Osteoblast (primary cell): ENCODE measurements around the gene ANAPC16. TPM values are rescaled to one million over a fixed set of nuclear protein-coding genes. Genes with fewer than 3 reads are reported as not detected.
"Not testable (repeated sequence)": the region's sequence is repeated elsewhere in the genome, so short reads cannot be mapped to it uniquely, and the experiment has no call there.

Source experiments
- DNase-seq: peaks from one replicate; pipeline ENCODE4 v3.0.0; 2011; ENCODE audit warnings: low spot score, mixed read lengths; ENCODE audit not compliant: insufficient read length; ENCODE audit errors: missing footprints
- H2AFZ ChIP-seq: 2 replicates; pipeline ENCODE4 v1.6.0; 2011; ENCODE audit warnings: mild to moderate bottlenecking, low read length
- H3K27ac ChIP-seq: 2 replicates; pipeline ENCODE4 v1.5.1; 2011; ENCODE audit warnings: mild to moderate bottlenecking, low read depth, low read length, moderate library complexity
- H3K27me3 ChIP-seq: 2 replicates; pipeline ENCODE4 v1.6.0; 2012; ENCODE audit warnings: mild to moderate bottlenecking, control low read depth, inconsistent platforms, low read length, moderate library complexity; ENCODE audit not compliant: insufficient read depth
- H3K36me3 ChIP-seq: 2 replicates; pipeline ENCODE4 v1.5.1; 2011; ENCODE audit warnings: mild to moderate bottlenecking, low read length, control low read depth, moderate library complexity; ENCODE audit not compliant: insufficient read depth
- H3K4me1 ChIP-seq: 2 replicates; pipeline ENCODE4 v1.5.1; 2011; ENCODE audit warnings: mild to moderate bottlenecking, low read length, control low read depth, moderate library complexity; ENCODE audit not compliant: insufficient read depth
- H3K4me2 ChIP-seq: 2 replicates; pipeline ENCODE4 v1.6.0; 2011; ENCODE audit warnings: mild to moderate bottlenecking, low read length; ENCODE audit not compliant: insufficient read depth
- H3K4me3 ChIP-seq: fragments of 200-600 bp; sonication (generic); 3 replicates; pipeline ENCODE4 v1.5.1; 2012; ENCODE audit warnings: mild to moderate bottlenecking, low read length, inconsistent platforms; ENCODE audit not compliant: insufficient read depth
- H3K79me2 ChIP-seq: 2 replicates; pipeline ENCODE4 v1.6.0; 2012; ENCODE audit warnings: mild to moderate bottlenecking, low read length, control low read depth, inconsistent platforms; ENCODE audit not compliant: insufficient read depth
- H3K9me3 ChIP-seq: 2 replicates; pipeline ENCODE4 v1.5.1; 2011; ENCODE audit warnings: low read depth, low read length, control low read depth
- H4K20me1 ChIP-seq: 2 replicates; pipeline ENCODE4 v1.6.0; 2012; ENCODE audit warnings: mild to moderate bottlenecking, low read length, control low read depth; ENCODE audit not compliant: insufficient read depth
- total RNA-seq: library from RNA; depleted of rRNA; stranded (reverse); fragments of >200 nt; gene quantifications from 2 replicates; pipeline ENCODE4 v1.2.3, GENCODE V29; 2012
- TF ChIP-seq, protein P1 (sequence below): IDR thresholded peaks from 2 replicates; pipeline ENCODE4 v1.5.1; 2011; ENCODE audit warnings: mild to moderate bottlenecking, low read depth, low read length, moderate library complexity; ENCODE audit errors: extremely low read depth

ANAPC16 gene
- total RNA-seq, 1 donor: 50.7 TPM

DNA sequence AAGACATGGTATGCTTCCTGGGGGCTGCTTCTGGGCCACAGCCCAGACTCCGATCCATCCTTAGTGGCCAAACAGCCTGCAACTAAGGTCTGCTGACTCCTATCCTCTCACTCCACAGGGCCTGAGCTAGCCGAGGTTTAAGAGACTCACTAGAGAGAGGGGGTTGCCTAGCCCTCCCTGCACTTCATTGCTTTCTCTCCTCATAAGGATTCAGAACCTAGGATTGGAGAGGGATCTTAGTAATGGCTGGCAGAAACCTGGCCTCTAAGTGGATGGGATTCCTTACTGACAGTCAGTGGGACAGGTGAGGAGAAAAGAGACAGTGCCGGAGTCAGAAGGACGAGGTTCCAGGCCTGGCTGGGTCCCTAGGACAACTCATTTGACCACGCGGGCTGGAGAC, 49.7 kb downstream of the ANAPC16 start:
- no peak overlapping the region for H2AFZ ChIP-seq
- H3K4me2 ChIP-seq: no peak overlapping the region
- no peaks in the 10 kb centered on the region for H3K36me3 ChIP-seq
- no peaks in the 10 kb centered on the region for H3K9me3 ChIP-seq
- no peak overlapping the region for H3K27ac ChIP-seq
- peaks cover 8% of the 10 kb centered on the region for H3K4me1 ChIP-seq
- TF ChIP-seq, protein P1, sequence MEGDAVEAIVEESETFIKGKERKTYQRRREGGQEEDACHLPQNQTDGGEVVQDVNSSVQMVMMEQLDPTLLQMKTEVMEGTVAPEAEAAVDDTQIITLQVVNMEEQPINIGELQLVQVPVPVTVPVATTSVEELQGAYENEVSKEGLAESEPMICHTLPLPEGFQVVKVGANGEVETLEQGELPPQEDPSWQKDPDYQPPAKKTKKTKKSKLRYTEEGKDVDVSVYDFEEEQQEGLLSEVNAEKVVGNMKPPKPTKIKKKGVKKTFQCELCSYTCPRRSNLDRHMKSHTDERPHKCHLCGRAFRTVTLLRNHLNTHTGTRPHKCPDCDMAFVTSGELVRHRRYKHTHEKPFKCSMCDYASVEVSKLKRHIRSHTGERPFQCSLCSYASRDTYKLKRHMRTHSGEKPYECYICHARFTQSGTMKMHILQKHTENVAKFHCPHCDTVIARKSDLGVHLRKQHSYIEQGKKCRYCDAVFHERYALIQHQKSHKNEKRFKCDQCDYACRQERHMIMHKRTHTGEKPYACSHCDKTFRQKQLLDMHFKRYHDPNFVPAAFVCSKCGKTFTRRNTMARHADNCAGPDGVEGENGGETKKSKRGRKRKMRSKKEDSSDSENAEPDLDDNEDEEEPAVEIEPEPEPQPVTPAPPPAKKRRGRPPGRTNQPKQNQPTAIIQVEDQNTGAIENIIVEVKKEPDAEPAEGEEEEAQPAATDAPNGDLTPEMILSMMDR: no peak
- H3K79me2 ChIP-seq: no peaks in the 10 kb centered on the region
- H3K4me3 ChIP-seq: no peak overlapping the region
- no peaks in the 10 kb centered on the region for H3K27me3 ChIP-seq
- DNase-seq: no peak
- H4K20me1 ChIP-seq: no peaks in the 10 kb centered on the region

- Histone ChIP-seq H3K9me3 (no peaks in the 10 kb centered on the region), H3K27me3 (no peaks in the 10 kb centered on the region), H3K79me2 (no peaks in the 10 kb centered on the region), H3K36me3 (no peaks in the 10 kb centered on the region), H4K20me1 (no peaks in the 10 kb centered on the region), H3K4me1 (peaks cover 4% of the 10 kb centered on the region), H3K4me2 (no peak overlapping the region), H3K4me3 (no peak overlapping the region), H3K27ac (no peak overlapping the region), H2AFZ (no peak overlapping the region)
- DNase-seq: no peak
- TF ChIP-seq, protein P1: no peak
These were observed 50.4 kb downstream of the ANAPC16 start for GRCh38 chr10:72265990-72266865.

DNA sequence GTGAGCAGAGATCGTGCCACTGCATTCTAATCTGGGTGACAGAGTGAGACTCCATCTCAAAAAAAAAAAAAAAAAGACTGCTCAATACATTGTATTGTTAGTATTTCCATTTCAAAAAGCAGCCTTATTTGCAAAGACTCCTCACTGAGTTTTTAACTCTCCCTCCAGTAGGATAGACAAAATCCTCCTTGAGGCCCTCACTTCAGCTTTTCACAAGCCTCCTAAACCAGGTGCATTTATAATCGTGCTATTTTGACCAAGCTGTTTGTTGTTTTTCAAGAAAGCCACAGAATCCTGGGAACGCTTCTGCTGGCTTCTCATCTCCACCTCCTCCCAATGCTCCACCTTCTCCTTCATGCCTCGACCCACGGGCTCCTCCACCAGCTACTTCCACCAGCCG, 51.6 kb downstream of the ANAPC16 start:
- H3K27ac ChIP-seq: no peak overlapping the region
- H2AFZ ChIP-seq: no peak overlapping the region
- no peak overlapping the region for H3K4me3 ChIP-seq
- DNase-seq: no peak
- no peaks in the 10 kb centered on the region for H3K79me2 ChIP-seq
- H3K27me3 ChIP-seq: no peaks in the 10 kb centered on the region
- TF ChIP-seq, protein P1: no peak
- H3K36me3 ChIP-seq: no peaks in the 10 kb centered on the region
- no peak overlapping the region for H3K4me2 ChIP-seq
- H3K4me1 ChIP-seq: peaks cover 2% of the 10 kb centered on the region
- H3K9me3 ChIP-seq: no peaks in the 10 kb centered on the region
- H4K20me1 ChIP-seq: no peaks in the 10 kb centered on the region

DNA sequence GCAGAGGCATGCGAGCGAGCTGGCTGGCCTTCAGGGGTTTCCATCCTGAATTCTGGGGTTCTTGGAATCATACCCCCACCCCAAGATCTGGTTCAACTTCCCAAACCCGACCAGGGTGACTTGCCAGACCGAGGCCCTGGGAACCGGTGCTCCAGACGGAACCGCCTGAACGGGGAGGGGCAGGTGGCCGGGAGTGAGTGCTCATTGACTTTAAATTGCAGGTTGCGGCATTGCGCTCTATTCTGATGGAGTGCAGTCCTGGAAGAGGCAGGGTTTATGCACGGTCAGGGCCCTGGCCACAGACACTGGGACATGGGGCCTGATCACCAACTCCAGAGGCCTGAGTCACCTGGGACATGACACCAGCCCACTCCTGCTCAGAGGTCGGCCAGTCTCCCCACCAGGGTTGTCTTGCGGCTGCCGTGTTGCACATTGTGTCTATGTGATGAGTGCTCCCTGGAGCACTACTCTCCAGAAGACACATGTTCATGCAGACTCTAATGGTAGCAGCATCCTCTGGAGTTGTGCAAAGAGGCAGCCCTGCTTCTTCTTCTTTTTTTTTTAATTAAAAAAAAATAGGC, 52.1 kb downstream of the ANAPC16 start:
- H3K4me3 ChIP-seq: no peak overlapping the region
- no peaks in the 10 kb centered on the region for H3K27me3 ChIP-seq
- H3K79me2 ChIP-seq: no peaks in the 10 kb centered on the region
- no peak overlapping the region for H3K27ac ChIP-seq
- H3K9me3 ChIP-seq: no peaks in the 10 kb centered on the region
- no peak overlapping the region for H2AFZ ChIP-seq
- no peaks in the 10 kb centered on the region for H4K20me1 ChIP-seq
- no peaks in the 10 kb centered on the region for H3K36me3 ChIP-seq
- no peak for DNase-seq
- TF ChIP-seq, protein P1: no peak
- no peak overlapping the region for H3K4me2 ChIP-seq
- H3K4me1 ChIP-seq: peaks cover 5% of the 10 kb centered on the region

GRCh38 chr10:72268475-72269200, 52.8 kb downstream of the ANAPC16 start:
- not testable (repeated sequence) for H2AFZ ChIP-seq, H3K36me3 ChIP-seq, H3K9me3 ChIP-seq, H3K4me3 ChIP-seq, H3K79me2 ChIP-seq, H4K20me1 ChIP-seq, H3K27ac ChIP-seq, H3K27me3 ChIP-seq, DNase-seq, H3K4me2 ChIP-seq
- peaks cover 11% of the 10 kb centered on the region for H3K4me1 ChIP-seq
